H1 (cell line): ENCODE data around the gene ARL14EPL. TPM values are rescaled to one million over a fixed set of nuclear protein-coding genes. Genes with fewer than 3 reads are reported as not detected.

Source experiments
- CTCF ChIA-PET: fragments of 300-600 bp; sonication (Branson Sonifier 250); formaldehyde crosslinking; loops from one replicate; lab custom pipeline; 2021; ENCODE audit not compliant: partially characterized antibody; lab: Charles Lee
- POLR2A ChIA-PET: fragments of 300-600 bp; sonication (Branson Sonifier 250); formaldehyde crosslinking; loops from one replicate; lab custom pipeline; 2021; ENCODE audit warnings: inconsistent platforms; ENCODE audit not compliant: partially characterized antibody; lab: Charles Lee
- DNase-seq, 2 experiments: peaks; one replicate each; pipeline versions ENCODE4 v3.0.0 to v3.0.0-alpha.2; 2010 to 2022; ENCODE audit warnings: low spot score in 2 of 2, low read depth in 1 of 2, mixed read lengths in 1 of 2
- FAIRE-seq: peaks from 2 replicates; lab custom pipeline; 2011; peaks lifted over from hg19 to GRCh38; lab: Jason Lieb, UNC
- H2AFZ ChIP-seq: 2 replicates; pipeline ENCODE4 v1.8.1; 2012; ENCODE audit warnings: low read length, inconsistent platforms
- H2AK5ac ChIP-seq: 2 replicates; pipeline ENCODE4 v1.6.1; 2013; ENCODE audit warnings: low read depth, low read length
- H2BK120ac ChIP-seq: replicated peaks from 2 replicates; pipeline ENCODE3; 2013; ENCODE audit warnings: low read depth, low read length, inconsistent platforms
- H2BK12ac ChIP-seq: 2 replicates; pipeline ENCODE4 v1.6.1; 2013; ENCODE audit warnings: low read depth, low read length
- H2BK15ac ChIP-seq: 2 replicates; pipeline ENCODE4 v1.6.1; 2013; ENCODE audit warnings: low read length
- H2BK20ac ChIP-seq: 2 replicates; pipeline ENCODE4 v1.6.1; 2013; ENCODE audit warnings: low read length
- H2BK5ac ChIP-seq: 2 replicates; pipeline ENCODE4 v1.6.1; 2013; ENCODE audit warnings: low read depth, low read length
- H3K14ac ChIP-seq: 2 replicates; pipeline ENCODE4 v1.6.1; 2013; ENCODE audit warnings: inconsistent platforms; ENCODE audit not compliant: insufficient read length
- H3K18ac ChIP-seq: 2 replicates; pipeline ENCODE4 v1.6.1; 2013; ENCODE audit warnings: low read length; ENCODE audit errors: extremely low read depth
- H3K23ac ChIP-seq: 2 replicates; pipeline ENCODE4 v1.6.1; 2013; ENCODE audit warnings: inconsistent platforms; ENCODE audit not compliant: insufficient read length
- H3K23me2 ChIP-seq: 2 replicates; pipeline ENCODE4 v1.6.1; 2013; ENCODE audit warnings: low read depth, low read length
- H3K27ac ChIP-seq: 2 replicates; pipeline ENCODE4 v1.6.1; 2011; ENCODE audit warnings: low read depth, low read length, inconsistent platforms
- H3K27me3 ChIP-seq, 4 experiments: replicated peaks in 1 of 4; 1 replicate in 1 of 4; 2 replicates in 3 of 4; pipeline versions ENCODE4 v1.6.1 to v1.8.1; 2011 to 2013; ENCODE audit warnings: low read length in 3 of 4, mild to moderate bottlenecking in 3 of 4, inconsistent platforms in 2 of 4, mixed read lengths in 2 of 4, moderate library complexity in 1 of 4; ENCODE audit not compliant: control insufficient read depth in 3 of 4, insufficient read depth in 3 of 4; ENCODE audit errors: extremely low read depth in 1 of 4
- H3K36me3 ChIP-seq, 4 experiments: 2 replicates each; pipeline versions ENCODE4 v1.6.1 to v1.8.1; 2011 to 2013; ENCODE audit warnings: mild to moderate bottlenecking in 4 of 4, low read length in 3 of 4, moderate library complexity in 2 of 4, control low read depth in 1 of 4, inconsistent platforms in 1 of 4; ENCODE audit not compliant: insufficient read depth in 4 of 4, control insufficient read depth in 2 of 4
- H3K4ac ChIP-seq: replicated peaks from 2 replicates; pipeline ENCODE3; 2013; ENCODE audit warnings: low read length, low read depth, mixed read lengths, inconsistent platforms; ENCODE audit not compliant: insufficient read length
- H3K4me1 ChIP-seq, 4 experiments: replicated peaks in 1 of 4; 1 replicate in 1 of 4; 2 replicates in 3 of 4; pipeline versions ENCODE4 v1.6.1 to v1.8.1; 2011 to 2013; ENCODE audit warnings: low read length in 3 of 4, inconsistent platforms in 2 of 4, mixed read lengths in 1 of 4; ENCODE audit not compliant: insufficient read depth in 4 of 4, control insufficient read depth in 3 of 4
- H3K4me2 ChIP-seq, 2 experiments: 2 replicates each; pipeline versions ENCODE4 v1.6.1 to v1.8.1; 2011 to 2013; ENCODE audit warnings: low read depth in 2 of 2, low read length in 2 of 2, control low read depth in 1 of 2, inconsistent platforms in 1 of 2, mild to moderate bottlenecking in 1 of 2; ENCODE audit not compliant: insufficient read depth in 1 of 2
- H3K4me3 ChIP-seq, 4 experiments: fragments of 200-600, 300-600 bp in 1 of 4; sonication (generic), shearing (Covaris generic), sonication (Bioruptor Twin) in 1 of 4; 2 replicates each; pipeline versions ENCODE4 v1.5.1 to v1.8.1; 2011 to 2016; ENCODE audit warnings: low read length in 4 of 4, low read depth in 3 of 4, control low read depth in 2 of 4, inconsistent platforms in 2 of 4, mild to moderate bottlenecking in 2 of 4, mixed read lengths in 1 of 4, moderate library complexity in 1 of 4; ENCODE audit not compliant: insufficient read depth in 2 of 4; ENCODE audit errors: extremely low read depth in 1 of 4
- H3K56ac ChIP-seq: replicated peaks from 2 replicates; pipeline ENCODE3; 2013; ENCODE audit warnings: low read depth, mild to moderate bottlenecking, mixed read lengths, low read length, inconsistent platforms; ENCODE audit not compliant: insufficient read length
- H3K79me1 ChIP-seq: 2 replicates; pipeline ENCODE4 v1.6.1; 2013; ENCODE audit warnings: low read depth, low read length, control low read depth
- H3K79me2 ChIP-seq, 2 experiments: 2 replicates each; pipeline versions ENCODE4 v1.6.1 to v1.8.1; 2012 to 2013; ENCODE audit warnings: low read length in 2 of 2, mild to moderate bottlenecking in 2 of 2, inconsistent platforms in 1 of 2; ENCODE audit not compliant: insufficient read depth in 2 of 2, control insufficient read depth in 1 of 2
- H3K9ac ChIP-seq, 4 experiments: replicated peaks in 1 of 4; 1 replicate in 1 of 4; 2 replicates in 3 of 4; pipeline versions ENCODE4 v1.6.1 to v1.8.1; 2011 to 2013; ENCODE audit warnings: low read depth in 3 of 4, low read length in 3 of 4, control low read depth in 2 of 4, mild to moderate bottlenecking in 2 of 4, moderate library complexity in 2 of 4, inconsistent platforms in 1 of 4; ENCODE audit errors: extremely low read depth in 1 of 4
- H3K9me3 ChIP-seq, 2 experiments: 2 replicates each; pipeline versions ENCODE4 v1.6.1 to v1.8.1; 2012 to 2013; ENCODE audit warnings: mild to moderate bottlenecking in 2 of 2, moderate library complexity in 2 of 2, control low read depth in 1 of 2, inconsistent platforms in 1 of 2, low read depth in 1 of 2, low read length in 1 of 2, mixed read lengths in 1 of 2; ENCODE audit not compliant: insufficient read depth in 2 of 2
- H4K20me1 ChIP-seq, 2 experiments: replicated peaks in 1 of 2; 2 replicates each; pipeline versions ENCODE3 to v1.8.1; 2011 to 2013; ENCODE audit warnings: inconsistent platforms in 2 of 2, low read length in 2 of 2, mild to moderate bottlenecking in 1 of 2; ENCODE audit not compliant: insufficient read depth in 2 of 2, control insufficient read depth in 1 of 2
- H4K5ac ChIP-seq: 2 replicates; pipeline ENCODE4 v1.6.1; 2013; ENCODE audit warnings: low read length, low read depth, mixed read lengths, inconsistent platforms; ENCODE audit not compliant: insufficient read length
- H4K8ac ChIP-seq: 2 replicates; pipeline ENCODE4 v1.8.0; 2013; ENCODE audit warnings: mild to moderate bottlenecking, moderate library complexity, low read length, inconsistent platforms; ENCODE audit not compliant: insufficient read depth; ENCODE audit errors: extremely low read depth
- H4K91ac ChIP-seq: replicated peaks from 2 replicates; pipeline ENCODE3; 2013; ENCODE audit warnings: low read length, mixed read lengths, inconsistent platforms; ENCODE audit not compliant: insufficient read length
- BRCA1 ChIP-seq: IDR thresholded peaks from 2 replicates; pipeline ENCODE4 v1.6.1; 2012; ENCODE audit warnings: low read depth, low read length, improper control_type of control experiment
- CBX5 ChIP-seq: fragments of 300-800, 300-1000 bp; sonication (generic); IDR thresholded peaks from 2 replicates; pipeline ENCODE4 v1.7.1; 2016; ENCODE audit warnings: antibody characterized with exemption, low read length, low read depth
- CBX8 ChIP-seq: fragments of 300-800, 300-1000 bp; sonication (generic); IDR thresholded peaks from 2 replicates; pipeline ENCODE4 v1.7.1; 2016; ENCODE audit warnings: low read depth, low read length, borderline replicate concordance
- CHD2 ChIP-seq: IDR thresholded peaks from 2 replicates; pipeline ENCODE4 v1.6.1; 2012; ENCODE audit warnings: low read length, improper control_type of control experiment
- SIX5 ChIP-seq: IDR thresholded peaks from 2 replicates; pipeline ENCODE4 v1.6.1; 2011; ENCODE audit warnings: mild to moderate bottlenecking, low read depth, low read length
- SP4 ChIP-seq: IDR thresholded peaks from 2 replicates; pipeline ENCODE4 v1.6.1; 2012; ENCODE audit warnings: low read length, inconsistent platforms
- WGBS, 2 experiments: shearing (Covaris generic) in 1 of 2; methylation state at CpG; one replicate each; pipeline versions ENCODE4 v1.1.6 to v1.1.7; 2013 to 2015; ENCODE audit warnings: low lambda C conversion rate in 2 of 2, mixed read lengths in 2 of 2, inconsistent platforms in 1 of 2, low coverage in 1 of 2, missing lambda C conversion rate in 1 of 2; ENCODE audit not compliant: insufficient replicate concordance in 2 of 2, insufficient coverage in 1 of 2, insufficient read length in 1 of 2; ENCODE audit errors: extremely low coverage in 1 of 2, missing lambda C conversion rate in 1 of 2; 5-methylcytosine and 5-hydroxymethylcytosine counted together
- polyA plus RNA-seq, 7 experiments: library from polyadenylated mRNA; depleted of rRNA in 3 of 7; stranded (reverse) in 5 of 7; unstranded in 2 of 7; fragments of >200 nt in 5 of 7; fragments of 200-250 nt in 2 of 7; gene quantifications; 1 replicate in 5 of 7; 2 replicates in 1 of 7; 4 replicates in 1 of 7; pipeline versions ENCODE4 v1.2.1 to v1.2.3, GENCODE V29; 2011 to 2013; ENCODE audit warnings: missing spikeins in 2 of 7, mixed read lengths in 2 of 7
- total RNA-seq: library from RNA; stranded (reverse); fragmentation: NEBNext Ultra II Directional; extraction: Animal tissue kit (Norgen Biotek cat#: 25700); gene quantifications from 2 replicates; pipeline ENCODE4 v1.2.1, GENCODE V29; 2021

ARL14EPL gene
- total and polyA plus RNA-seq, 2 of the 8 experiments (the other 6 are each of a cell fraction or from before 2014, with no cell fraction given) = not detected

- no peaks in the 10 kb centered on the region for H3K9me3 ChIP-seq
- no peak overlapping the region for H2BK15ac ChIP-seq
- no peaks in the 10 kb centered on the region for H3K79me1 ChIP-seq
- H3K23ac ChIP-seq = no peak overlapping the region
- H4K5ac ChIP-seq = no peak overlapping the region
- H3K23me2 ChIP-seq = no peaks in the 10 kb centered on the region
- no peak overlapping the region for H4K91ac ChIP-seq
- POLR2A ChIA-PET = no interaction called here
- no peak overlapping the region for H2AFZ ChIP-seq
- no peak overlapping the region for H2BK120ac ChIP-seq
- CTCF ChIA-PET = no interaction called here
- no peak overlapping the region for H2BK12ac ChIP-seq
- H3K56ac ChIP-seq = no peak overlapping the region
- H4K20me1 ChIP-seq = peaks cover 0 to 2% of the 10 kb centered on the region in 2 experiments
- no peak overlapping the region for H2AK5ac ChIP-seq
- no peak overlapping the region for H3K9ac ChIP-seq
- TF ChIP-seq BRCA1 (no peak), CBX8 (no peak), SP4 (no peak), SIX5 (no peak), CBX5 (no peak), CHD2 (no peak)
- TF ChIP-seq, all 59 proteins: peak for 0
- H3K27ac ChIP-seq = no peak overlapping the region
- FAIRE-seq = no peak
- no peak overlapping the region for H2BK20ac ChIP-seq
- H3K14ac ChIP-seq = no peak overlapping the region
- H3K79me2 ChIP-seq = peaks cover 0 to 22% of the 10 kb centered on the region in 2 experiments; a peak in 1 of 4 replicates
- no peak overlapping the region for H3K18ac ChIP-seq
- no peaks in the 10 kb centered on the region for H3K27me3 ChIP-seq
- H3K4me1 ChIP-seq = no peaks in the 10 kb centered on the region
- H2BK5ac ChIP-seq = no peak overlapping the region
- no peak overlapping the region for H3K4me3 ChIP-seq
- WGBS, 2 experiments = 58% methylated on average over 1 of the region's 1 CpG; no CpG with 5 or more reads in 1 of the 2 experiments
- peaks cover 2 to 46% (median 17%) of the 10 kb centered on the region in 4 experiments; a peak in 7 of 8 replicates for H3K36me3 ChIP-seq
- H4K8ac ChIP-seq = no peak overlapping the region
- no peak overlapping the region for H3K4ac ChIP-seq
- H3K4me2 ChIP-seq = no peak overlapping the region
- DNase-seq = no peak
Observed at GRCh38 chr5:116091416-116091815, 59.1 kb downstream of the ARL14EPL start.
